Hepatocyte (in vitro differentiated cells): ENCODE data around the gene GEMIN5.

ENCODE experiments used
- EZH2 ChIP-seq: fragments of 200-600 bp; sonication (generic); IDR thresholded peaks from 2 replicates; pipeline ENCODE4 v1.6.1; 2016; ENCODE audit warnings: antibody characterized with exemption, mild to moderate bottlenecking, borderline replicate concordance
- TF ChIP-seq, protein P1 (sequence below): fragments of 200-600 bp; sonication (generic); IDR thresholded peaks from 2 replicates; pipeline ENCODE4 v1.5.1; 2016; ENCODE audit warnings: antibody characterized with exemption, mild to moderate bottlenecking; ENCODE audit not compliant: poor library complexity

- TF ChIP-seq, protein P1, sequence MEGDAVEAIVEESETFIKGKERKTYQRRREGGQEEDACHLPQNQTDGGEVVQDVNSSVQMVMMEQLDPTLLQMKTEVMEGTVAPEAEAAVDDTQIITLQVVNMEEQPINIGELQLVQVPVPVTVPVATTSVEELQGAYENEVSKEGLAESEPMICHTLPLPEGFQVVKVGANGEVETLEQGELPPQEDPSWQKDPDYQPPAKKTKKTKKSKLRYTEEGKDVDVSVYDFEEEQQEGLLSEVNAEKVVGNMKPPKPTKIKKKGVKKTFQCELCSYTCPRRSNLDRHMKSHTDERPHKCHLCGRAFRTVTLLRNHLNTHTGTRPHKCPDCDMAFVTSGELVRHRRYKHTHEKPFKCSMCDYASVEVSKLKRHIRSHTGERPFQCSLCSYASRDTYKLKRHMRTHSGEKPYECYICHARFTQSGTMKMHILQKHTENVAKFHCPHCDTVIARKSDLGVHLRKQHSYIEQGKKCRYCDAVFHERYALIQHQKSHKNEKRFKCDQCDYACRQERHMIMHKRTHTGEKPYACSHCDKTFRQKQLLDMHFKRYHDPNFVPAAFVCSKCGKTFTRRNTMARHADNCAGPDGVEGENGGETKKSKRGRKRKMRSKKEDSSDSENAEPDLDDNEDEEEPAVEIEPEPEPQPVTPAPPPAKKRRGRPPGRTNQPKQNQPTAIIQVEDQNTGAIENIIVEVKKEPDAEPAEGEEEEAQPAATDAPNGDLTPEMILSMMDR = no peak
- TF ChIP-seq EZH2 = no peak
Observed at GRCh38 chr5:154923441-154924430, 14.3 kb downstream of the GEMIN5 start.
